Breast epithelium (tissue), 3 donors: ENCODE data around the gene HTRA3.

Experiments
- POLR2A ChIP-seq: fragments of 450-650 bp; IDR thresholded peaks from one replicate; pipeline ENCODE4 v1.6.1; 2016; ENCODE audit warnings: antibody characterized with exemption, mild to moderate bottlenecking, moderate library complexity
- POLR2AphosphoS5 ChIP-seq, 3 donors: sonication (generic); formaldehyde crosslinking; IDR thresholded peaks; one replicate each; pipeline ENCODE4 v1.6.1; 2017; ENCODE audit warnings: antibody characterized with exemption in 3 of 3
- TF ChIP-seq, protein P1 (sequence below), 3 donors: fragments of 450-650 bp; IDR thresholded peaks; one replicate each; pipeline ENCODE4 v1.5.1; 2016 to 2017; ENCODE audit warnings: antibody characterized with exemption in 3 of 3, mild to moderate bottlenecking in 3 of 3, moderate library complexity in 3 of 3

- TF ChIP-seq, protein P1, sequence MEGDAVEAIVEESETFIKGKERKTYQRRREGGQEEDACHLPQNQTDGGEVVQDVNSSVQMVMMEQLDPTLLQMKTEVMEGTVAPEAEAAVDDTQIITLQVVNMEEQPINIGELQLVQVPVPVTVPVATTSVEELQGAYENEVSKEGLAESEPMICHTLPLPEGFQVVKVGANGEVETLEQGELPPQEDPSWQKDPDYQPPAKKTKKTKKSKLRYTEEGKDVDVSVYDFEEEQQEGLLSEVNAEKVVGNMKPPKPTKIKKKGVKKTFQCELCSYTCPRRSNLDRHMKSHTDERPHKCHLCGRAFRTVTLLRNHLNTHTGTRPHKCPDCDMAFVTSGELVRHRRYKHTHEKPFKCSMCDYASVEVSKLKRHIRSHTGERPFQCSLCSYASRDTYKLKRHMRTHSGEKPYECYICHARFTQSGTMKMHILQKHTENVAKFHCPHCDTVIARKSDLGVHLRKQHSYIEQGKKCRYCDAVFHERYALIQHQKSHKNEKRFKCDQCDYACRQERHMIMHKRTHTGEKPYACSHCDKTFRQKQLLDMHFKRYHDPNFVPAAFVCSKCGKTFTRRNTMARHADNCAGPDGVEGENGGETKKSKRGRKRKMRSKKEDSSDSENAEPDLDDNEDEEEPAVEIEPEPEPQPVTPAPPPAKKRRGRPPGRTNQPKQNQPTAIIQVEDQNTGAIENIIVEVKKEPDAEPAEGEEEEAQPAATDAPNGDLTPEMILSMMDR (IDR thresholded peaks at IDR 0.05): no peak
- no peak for TF ChIP-seq POLR2AphosphoS5 (IDR thresholded peaks at IDR 0.05)
- no peak for TF ChIP-seq POLR2A
Observed at GRCh38 chr4:8235686-8236085, 33.9 kb upstream of the HTRA3 start.
